Hepatocyte (in vitro differentiated cells): ENCODE results near the gene AMPD3.

Experiments
- EZH2 ChIP-seq: fragments of 200-600 bp; sonication (generic); IDR thresholded peaks from 2 replicates; pipeline ENCODE4 v1.6.1; 2016; ENCODE audit warnings: antibody characterized with exemption, mild to moderate bottlenecking, borderline replicate concordance
- TF ChIP-seq, protein P1 (sequence below): fragments of 200-600 bp; sonication (generic); IDR thresholded peaks from 2 replicates; pipeline ENCODE4 v1.5.1; 2016; ENCODE audit warnings: antibody characterized with exemption, mild to moderate bottlenecking; ENCODE audit not compliant: poor library complexity

DNA sequence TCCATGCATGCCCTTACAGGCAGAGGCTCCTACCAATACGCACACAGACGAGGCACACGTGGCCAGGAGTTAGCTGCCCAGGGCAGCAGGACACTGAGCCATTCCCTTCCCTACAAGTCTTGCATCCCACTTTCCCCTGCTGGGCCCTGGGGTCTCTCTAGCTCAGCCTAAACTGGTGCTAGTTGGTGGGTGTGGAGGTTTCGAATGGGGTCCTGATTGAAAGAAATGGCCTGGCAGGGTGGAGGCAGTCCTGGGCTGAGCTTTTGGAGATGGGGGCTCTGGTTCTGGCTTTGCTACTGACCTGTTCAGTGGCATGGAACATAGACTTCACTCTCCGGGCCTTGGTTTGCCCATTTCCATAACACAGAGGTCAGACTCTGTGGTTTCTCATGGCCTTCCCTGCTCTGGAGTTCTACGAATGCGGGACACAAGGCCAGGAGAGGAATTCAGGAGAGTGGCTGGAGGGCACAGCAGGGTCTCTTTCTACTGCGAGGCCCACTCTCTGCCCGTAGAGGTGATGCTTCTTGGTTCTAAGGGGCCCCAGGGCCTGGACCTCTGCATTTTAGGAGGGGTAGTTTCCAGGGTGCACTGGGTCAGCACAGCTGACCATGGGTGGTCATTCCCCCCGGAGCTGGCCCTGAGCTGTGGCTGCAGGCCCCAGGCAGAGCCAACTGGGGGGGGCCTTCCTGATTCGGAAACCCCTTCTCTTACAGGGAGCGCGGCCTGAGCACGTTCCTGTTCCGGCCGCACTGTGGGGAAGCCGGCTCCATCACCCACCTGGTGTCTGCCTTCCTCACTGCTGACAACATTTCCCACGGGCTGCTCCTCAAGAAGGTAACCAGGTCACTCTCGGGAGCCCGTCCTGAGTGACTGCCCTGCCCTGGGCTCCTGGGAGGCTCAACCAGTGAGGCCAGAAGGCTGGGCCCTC is 46.0 kb downstream of the AMPD3 start:
- TF ChIP-seq, protein P1, sequence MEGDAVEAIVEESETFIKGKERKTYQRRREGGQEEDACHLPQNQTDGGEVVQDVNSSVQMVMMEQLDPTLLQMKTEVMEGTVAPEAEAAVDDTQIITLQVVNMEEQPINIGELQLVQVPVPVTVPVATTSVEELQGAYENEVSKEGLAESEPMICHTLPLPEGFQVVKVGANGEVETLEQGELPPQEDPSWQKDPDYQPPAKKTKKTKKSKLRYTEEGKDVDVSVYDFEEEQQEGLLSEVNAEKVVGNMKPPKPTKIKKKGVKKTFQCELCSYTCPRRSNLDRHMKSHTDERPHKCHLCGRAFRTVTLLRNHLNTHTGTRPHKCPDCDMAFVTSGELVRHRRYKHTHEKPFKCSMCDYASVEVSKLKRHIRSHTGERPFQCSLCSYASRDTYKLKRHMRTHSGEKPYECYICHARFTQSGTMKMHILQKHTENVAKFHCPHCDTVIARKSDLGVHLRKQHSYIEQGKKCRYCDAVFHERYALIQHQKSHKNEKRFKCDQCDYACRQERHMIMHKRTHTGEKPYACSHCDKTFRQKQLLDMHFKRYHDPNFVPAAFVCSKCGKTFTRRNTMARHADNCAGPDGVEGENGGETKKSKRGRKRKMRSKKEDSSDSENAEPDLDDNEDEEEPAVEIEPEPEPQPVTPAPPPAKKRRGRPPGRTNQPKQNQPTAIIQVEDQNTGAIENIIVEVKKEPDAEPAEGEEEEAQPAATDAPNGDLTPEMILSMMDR: no peak
- TF ChIP-seq EZH2: no peak
